NCI-H82 (cell line): Measurements from ENCODE around the gene OR10H1.
"Not testable (repeated sequence)": the region's sequence is repeated elsewhere in the genome, so short reads cannot be mapped to it uniquely, and the experiment has no call there.

Source experiments
- DNase-seq: peaks from one replicate; lab custom pipeline; 2025; lab: John Stamatoyannopoulos, UW

Gene OR10H1, protein sequence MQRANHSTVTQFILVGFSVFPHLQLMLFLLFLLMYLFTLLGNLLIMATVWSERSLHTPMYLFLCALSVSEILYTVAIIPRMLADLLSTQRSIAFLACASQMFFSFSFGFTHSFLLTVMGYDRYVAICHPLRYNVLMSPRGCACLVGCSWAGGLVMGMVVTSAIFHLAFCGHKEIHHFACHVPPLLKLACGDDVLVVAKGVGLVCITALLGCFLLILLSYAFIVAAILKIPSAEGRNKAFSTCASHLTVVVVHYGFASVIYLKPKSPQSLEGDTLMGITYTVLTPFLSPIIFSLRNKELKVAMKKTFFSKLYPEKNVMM

DNA sequence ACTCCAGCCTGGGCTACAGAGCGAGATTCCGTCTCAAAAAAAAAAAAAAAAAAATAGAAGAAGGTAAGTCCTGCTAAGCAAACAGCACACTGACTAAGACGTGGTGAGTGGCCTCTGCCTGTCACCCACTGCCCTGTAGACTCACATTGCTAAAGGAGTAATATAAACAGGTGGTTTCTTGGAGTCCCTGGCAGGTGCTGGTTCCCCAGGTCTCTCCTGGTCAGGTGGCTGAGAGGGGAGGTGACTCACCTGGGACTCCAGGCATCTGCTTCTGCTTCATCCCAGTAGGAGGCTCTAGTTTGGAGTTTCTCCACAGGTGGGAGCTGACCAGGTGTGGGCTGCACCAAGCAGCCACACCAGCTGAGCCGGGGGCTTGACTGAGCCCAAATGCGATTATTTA, at the start of gene OR10H1:
TSS of gene OR10H1 (minus strand) at position 359 of the 400 bp plus-strand sequence. CDS start 7,627 bp downstream, outside the sequence.
- no peak for DNase-seq

DNA sequence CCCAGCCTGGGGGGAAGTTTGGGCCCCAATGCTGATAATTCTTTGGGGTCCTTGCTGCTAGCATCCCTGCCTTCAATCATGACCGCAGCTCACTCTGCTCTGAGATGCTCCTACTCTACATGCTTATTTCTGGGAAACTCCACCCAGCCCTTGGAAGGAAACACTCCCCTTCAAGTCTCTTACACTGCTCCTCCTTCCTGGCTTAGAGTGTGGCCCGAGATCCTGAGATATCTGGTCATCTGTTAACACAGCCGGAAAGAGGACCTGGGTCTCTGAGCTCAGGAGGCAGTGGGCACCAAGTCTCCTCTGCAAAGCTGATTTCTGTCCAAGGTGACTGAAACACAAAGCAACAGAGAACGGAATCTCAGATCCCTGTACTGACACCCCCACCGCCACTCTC, 49.4 kb upstream of the OR10H1 start:
- DNase-seq = no peak

DNA sequence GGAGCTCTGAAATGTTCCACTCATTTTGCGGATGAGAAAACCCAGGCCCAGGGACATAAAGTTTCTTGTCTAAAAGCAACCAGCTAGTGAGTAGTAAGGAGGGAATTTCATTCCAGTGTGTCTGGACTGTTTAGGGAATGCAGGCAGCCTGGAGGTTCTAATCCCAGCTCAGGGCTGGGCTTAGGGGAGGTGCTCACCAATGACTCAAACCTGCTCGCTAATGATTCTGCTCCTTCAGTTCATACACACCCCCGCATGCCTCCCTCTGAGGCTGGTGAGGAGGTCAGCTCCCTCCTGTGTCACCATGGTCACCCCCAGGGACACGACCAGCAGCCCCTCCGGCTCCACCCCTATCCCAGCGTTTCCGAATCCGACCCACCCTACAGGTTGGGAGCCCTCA, 47.8 kb upstream of the OR10H1 start:
- no peak for DNase-seq

DNA sequence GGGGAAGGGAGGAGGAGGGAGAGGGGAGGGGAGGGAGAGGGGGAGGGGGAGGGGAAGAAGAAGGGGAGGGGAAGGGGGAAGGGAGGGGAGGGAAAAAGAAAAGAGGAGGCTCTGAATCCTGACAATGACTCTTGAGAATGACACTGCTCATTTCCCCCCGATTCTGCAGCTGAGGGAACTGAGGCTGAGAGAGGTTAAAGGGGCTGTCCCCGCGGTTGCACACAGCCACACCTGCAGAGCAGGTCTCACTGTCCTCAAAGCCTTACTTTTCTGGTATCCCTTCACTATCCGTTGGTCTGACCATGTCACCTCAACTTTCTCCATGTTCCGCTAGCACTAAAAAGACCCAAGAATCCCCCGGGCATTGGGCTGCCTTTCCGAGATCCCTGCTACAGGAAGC, 47.0 kb upstream of the OR10H1 start:
- no peak for DNase-seq

DNA sequence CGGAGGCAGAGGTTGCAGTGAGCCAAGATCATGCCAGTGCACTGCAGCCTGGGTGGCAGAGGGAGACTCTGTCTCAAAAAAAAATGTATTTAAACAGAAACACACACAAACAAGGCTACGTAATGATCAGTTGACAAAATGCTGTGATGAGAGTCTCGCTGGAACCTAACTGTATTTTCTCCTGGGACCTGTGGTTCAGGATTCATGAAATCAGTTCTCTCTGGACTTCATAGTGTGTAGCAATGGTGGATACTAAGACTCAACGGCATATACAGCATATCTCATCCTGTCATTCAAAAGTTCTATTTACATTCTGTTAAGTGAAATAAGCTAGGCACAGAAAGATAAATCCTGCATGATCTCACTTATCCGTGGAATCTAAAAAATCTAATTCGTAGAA, 45.1 kb upstream of the OR10H1 start:
- DNase-seq = no peak

DNA sequence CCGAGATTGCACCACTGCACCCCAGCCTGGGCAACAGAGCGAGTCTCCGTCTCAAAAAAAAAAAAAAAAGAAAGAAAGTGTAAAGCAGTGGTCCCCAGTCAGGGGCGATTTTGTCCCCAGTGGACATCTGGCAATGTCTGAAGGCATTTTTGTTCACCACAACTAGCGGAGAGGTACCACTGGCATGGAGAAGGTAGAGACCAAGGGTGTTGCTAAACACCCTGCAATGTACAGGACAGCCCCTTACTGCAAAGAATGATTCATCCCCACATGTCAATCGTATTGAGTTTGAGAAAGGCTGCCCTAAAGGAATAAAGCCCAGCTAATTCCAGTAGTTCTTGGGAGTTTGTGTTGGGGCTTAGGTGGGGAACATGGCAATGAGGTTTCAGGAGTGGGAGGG, 43.7 kb upstream of the OR10H1 start:
- no peak for DNase-seq

DNA sequence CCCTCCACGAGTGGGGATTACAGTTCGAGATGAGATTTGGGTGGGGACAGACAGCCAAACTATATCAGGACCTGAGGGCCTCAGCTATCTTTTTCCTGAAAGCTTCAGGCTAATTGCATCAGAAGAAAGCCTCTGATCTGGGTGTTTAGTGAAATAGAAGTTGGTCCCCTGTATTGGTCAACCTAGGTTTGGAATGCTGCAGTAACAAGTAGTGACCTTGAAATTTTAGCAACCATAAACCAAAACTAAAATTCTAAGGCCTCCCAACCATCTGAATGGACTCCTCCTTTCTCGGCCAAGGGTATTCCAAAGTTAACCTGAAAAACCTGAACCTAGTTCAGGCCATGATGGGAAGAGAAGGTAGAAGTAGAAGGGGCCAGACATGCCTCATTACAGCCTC, 34.9 kb upstream of the OR10H1 start:
- no peak for DNase-seq

DNA sequence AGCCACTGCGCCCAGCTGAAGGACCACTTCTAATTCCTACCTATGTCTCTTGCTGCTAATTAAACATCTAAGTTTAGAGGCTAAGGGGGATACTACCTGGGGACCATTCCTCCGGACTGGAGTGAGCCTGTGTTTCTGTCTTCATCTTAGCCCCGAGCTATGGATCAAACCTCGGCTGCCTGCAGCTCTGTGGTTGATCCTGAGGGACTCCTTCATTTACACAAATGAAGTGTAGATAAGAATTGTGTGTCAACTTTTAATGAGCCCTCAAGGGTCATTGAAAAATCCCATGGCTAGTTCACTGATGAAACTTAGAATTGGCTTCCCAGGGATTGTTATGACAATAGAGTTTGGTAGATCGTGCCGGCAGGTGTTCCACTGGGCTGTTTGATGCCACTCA, 31.5 kb upstream of the OR10H1 start:
- DNase-seq = no peak

DNA sequence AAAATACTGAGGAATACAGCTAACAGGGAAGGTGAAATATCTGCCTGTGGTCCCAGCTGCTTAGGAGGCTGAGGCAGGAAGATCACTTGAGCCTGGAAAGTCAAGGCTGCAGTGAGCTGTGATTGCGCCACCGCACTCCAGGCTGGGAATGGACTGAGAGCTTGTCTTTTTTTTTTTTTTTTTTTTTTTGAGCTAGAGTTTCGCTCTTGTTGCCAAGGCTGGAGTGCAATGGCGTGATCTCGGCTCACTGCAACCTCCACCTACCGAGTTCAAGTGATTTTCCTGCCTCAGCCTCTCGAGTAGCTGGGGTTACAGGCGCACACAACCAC, 28.4 kb upstream of the OR10H1 start:
- DNase-seq = not testable (repeated sequence)

DNA sequence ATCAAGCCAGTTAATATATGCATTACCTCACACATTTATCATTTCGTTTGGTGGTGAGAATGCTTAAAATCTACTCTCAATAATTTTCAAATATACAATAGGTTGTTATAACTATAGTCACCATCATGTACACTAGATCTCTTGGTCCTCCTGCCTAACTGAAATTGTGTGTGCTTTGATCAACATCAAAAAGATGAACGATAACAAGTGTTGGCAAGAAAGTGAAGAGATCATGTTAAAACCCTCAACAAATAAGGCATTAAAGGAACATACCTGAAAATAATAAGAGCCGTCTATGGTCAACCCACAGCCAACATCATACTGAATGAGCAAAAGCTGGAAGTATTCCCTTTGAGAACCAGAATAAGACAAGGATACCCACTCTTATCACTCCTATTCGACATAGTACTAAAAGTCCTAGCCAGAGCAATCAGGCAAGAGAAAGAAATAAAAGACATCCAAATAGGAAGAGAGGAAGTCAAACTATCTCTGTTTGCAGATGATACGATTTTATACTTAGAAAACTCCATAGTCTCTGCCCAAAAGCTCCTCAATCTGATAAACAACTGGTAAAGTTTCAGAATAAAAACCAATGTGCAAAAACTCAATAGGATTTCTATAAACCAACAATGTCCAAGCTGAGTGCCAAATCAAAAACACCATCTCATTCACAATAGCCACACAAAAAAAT, 27.9 kb upstream of the OR10H1 start:
- no peak for DNase-seq

DNA sequence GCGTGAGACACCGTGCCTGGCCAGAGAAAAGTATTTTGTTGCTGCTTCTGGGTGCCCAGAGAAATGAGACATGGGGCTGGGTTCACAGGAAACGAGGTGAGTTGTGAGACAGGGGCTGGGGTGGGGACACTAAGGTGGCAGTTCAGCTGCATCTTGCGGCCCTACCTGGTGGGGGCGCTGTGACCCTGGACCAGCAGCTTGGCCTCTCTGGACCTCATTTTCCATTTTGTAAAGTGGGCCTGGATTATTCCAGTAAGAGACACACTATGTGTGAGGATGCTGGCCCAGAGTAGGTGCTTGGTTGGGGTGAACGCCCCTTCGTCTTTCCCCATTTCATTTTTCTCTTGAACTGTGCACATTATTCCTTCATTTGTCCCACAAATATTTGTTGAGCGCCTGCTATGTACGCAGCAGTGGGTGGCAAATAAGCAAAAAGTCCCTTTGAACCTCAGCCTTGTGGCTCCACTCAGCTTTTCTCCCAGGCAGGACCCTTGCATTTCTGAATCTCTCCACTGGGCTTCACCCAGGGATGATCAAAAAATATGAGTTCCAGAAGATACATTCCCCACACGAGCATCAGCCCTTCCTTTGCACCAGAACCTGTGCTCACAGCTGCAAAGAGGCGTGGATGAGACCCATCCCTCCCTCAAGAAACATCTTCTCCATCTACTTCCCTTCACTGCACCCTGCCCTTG, 26.6 kb upstream of the OR10H1 start:
- no peak for DNase-seq

DNA sequence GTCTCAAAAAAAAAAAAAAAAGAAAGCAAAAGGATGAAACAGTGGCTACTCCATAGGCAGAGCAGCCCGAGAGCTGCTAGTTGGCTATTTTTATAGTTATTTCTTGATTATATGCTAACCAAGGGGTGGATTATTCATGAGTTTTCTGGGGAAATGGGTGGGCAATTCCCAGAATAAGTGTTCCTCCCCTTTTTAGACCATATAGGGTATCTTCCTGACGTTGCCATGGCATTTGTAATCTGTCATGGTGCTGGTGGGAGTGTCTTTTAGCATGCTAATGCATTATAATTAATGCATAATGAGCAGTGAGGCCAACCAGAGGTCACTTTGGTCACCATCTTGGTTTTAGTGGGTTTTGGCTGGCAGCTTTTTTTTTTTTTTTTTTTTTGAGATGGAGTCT, 25.4 kb upstream of the OR10H1 start:
- DNase-seq = no peak

DNA sequence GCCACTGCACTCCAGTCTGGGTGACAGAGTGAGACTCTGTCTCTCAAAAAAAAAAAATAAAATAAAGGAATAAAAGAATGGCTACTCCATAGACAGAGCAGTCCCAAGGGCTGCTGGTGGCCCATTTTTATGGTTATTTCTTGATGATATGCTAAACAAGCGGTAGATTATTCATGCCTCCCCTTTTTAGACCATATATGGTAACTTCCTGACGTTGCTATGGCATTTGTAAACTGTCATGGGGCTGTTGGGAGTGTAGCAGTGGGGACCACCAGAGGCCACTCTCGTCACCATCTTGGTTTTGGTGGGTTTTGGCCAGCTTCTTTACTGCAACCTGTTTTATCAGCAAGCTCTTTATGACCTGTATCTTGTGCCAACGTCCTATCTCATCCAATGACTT, 24.4 kb upstream of the OR10H1 start:
- not testable (repeated sequence) for DNase-seq

DNA sequence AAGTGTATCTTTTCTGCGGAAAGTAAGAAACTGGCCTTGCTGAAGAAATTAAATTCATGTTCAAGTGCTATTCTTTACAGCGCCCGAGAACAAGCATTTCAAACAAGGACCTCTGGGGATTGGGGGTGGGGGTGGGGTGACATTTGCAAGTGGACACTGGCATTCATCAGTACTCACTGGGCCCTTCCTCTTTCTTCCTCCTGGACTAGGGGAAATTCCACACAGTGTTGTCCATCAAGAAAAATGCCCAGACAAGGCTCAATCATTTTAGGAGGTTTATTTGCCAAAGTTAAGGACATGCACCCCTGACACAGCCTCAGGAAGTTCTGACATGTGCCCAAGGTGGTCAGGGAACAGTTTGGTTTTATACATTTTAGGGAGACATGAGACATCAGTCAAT, 22.9 kb upstream of the OR10H1 start:
- no peak for DNase-seq

DNA sequence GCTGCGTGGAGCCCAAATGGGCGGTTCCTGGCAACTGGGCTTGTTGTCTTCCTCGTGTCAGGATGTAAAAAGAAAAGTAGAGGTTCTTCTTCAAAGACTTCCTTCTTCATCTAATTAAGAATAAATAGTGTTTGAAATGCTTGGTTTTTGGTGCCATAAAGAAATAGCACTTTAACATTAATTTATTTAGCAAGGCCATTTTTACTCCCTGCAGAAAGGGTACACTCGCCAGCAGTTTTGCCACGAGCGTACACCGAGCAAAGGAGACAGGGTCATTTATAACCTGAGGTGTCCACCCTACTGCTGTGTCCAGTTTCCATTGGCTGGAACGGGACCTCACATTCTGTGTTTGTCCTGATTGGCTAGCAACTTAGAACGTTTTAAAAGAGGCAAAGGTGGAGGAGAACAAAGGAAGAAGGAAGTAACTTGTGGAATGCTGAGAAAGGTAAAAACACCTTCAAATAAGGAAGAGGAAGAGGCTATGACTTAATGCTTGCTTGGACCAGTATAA, 21.8 kb upstream of the OR10H1 start:
- no peak for DNase-seq

DNA sequence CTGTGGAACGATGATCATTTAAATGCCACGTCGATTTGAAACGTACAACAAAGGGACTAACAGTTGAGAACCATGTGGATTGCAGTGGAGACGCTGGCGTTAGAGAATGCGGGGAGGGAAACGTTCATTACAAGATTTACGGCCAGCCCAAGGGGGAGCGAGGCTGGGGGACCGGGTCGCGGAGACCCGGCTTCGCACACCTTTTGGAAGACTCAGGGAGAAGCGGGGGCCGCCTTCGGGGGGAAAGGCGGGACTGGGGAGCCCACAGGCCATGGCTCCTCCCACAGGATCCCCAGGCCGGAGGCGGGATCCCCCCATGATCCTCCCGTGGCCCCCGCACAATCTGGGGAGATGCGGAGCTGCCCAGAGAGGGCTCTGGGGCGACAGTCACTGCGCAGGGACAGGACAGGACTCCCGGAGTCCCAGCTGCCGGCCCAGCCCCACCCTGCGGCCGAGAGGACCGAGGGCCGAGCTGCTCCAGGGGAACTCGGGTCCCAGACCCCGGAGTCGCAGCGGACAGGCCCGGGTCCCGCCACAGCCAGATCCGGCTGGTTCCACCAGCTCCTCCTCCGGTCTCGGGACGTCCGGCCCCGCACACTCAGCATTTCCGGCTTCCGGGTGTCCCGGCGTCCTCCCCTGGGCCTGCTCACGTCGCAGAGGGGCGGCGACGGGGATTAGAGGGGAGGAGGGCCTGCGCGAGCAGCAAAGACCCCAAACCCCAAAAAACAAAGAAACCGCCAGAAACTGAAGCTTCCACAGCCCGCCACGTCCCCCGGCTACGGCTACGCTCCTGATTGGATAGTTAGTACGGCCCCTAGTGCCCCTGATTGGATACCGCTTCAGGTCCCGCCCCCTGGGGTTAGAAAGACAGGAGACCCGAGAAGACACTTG, 21.1 kb upstream of the OR10H1 start:
- peak; percentile 90 for DNase-seq

DNA sequence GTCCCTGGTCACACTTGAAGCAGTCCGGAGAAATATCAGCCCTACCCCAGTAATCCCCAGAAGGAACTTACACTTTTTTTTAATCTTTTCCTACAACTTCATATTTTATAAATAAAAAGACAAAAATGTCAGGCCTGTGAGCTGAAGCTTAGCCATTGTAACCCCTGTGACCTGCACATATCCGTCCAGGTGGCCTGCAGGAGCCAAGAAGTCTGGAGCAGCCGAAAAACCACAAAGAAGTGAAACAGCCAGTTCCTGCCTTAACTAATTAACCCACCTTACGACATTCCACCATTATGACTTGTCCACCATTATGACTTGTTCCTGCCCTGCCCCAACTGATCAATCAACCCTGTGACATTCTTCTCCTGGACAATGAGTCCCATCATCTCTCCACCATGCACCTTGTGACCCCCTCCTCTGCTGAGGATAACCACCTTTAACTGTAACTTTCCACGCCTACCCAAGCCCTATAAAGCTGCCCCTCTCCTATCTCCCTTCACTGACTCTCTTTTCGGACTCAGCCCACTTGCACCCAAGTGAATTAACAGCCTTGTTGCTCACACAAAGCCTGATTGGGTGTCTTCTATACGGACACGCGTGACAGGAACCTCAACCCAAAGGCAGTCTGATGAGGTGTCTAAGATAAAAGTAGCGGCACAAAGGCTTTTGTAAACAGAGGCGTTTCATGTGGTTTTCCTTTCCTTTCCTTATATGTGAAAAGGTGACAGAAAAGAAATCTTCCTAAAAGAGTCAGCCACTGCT, 20.3 kb upstream of the OR10H1 start:
- DNase-seq = not testable (repeated sequence)

DNA sequence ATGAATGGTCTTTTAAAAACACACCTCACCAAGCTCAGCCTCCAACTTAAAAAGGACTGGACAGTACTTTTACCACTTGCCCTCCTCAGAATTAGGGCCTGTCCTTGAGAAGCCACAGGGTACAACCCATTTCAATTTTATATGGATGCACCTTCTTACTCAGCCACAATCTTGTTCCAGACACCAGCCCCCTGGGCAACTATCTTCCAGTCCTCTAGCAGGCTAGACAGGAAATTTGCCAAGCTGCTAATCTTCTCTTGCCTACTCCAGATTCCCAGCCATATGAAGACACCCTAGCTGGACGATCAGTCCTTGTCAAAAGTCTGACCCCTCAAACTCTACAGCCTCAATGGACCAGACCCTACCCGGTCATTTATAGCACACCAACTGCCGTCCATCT, 18.8 kb upstream of the OR10H1 start:
- DNase-seq = not testable (repeated sequence)

DNA sequence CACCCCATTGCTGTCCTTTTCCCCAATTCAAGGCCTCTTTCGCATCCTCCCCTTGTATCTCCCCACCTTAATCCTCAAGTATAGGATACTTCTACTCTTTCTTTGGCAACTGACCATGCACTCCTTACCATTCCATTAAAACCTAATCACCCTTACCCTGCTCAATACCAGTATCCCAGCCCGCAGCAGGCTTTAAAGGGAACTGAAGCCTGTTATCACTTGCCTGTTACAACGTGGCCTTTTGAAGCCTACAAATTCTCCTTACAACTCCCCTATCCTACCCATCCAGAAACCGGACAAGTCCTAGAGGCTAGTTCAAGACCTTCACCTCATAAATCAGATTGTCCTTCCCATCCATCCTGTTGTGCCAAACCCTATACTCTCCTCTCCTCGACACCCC, 16.2 kb upstream of the OR10H1 start:
- no peak for DNase-seq

DNA sequence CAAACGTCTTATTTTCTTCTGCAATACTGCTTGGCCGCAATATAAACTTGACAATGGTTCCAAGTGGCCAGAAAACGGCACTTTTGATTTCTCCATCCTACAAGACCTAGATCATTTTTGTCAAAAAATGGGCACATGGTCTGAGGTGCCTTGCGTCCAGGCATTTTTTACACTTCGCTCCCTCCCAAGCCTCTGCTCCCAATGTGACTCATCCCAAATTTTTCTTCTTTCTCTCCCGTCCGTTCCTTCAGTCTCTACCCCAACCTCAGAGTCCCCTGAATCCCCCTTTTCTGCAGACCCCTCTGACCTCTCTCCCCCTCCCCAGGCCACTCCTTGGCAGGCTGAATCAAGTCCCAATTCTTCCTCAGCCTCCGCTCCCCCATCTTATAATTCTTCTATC, 14.3 kb upstream of the OR10H1 start:
- DNase-seq = no peak

DNA sequence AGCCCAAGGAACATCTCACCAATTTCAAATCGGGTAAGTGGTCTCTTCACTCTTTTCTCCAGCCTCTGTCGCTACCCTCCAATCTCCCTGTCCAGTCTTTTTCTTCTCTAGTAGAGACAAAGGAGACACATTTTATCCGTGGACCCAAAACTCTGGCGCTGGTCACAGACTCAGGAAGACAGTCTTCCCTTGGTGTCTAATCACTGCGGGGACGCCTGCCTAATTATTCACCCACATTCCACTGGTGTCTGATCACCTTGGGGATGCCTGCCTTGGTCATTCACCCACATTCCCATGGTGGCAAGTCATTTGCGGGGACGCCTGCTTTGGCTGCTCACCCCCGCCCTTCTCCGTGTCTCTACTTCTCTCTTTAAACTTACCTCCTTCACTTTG, 13.8 kb upstream of the OR10H1 start:
- DNase-seq = no peak
